SHP77 treated with DMSO at 0.1 percent for 48 hours (cell line): ENCODE data around the gene CALHM4.
A peak's percentile ranks its signal among the peaks of the same experiment; 100 is the strongest.

Experiments
- DNase-seq: peaks from one replicate; lab custom pipeline; 2025; lab: John Stamatoyannopoulos, UW

The CALHM4 gene

GRCh38 chr6:116553451-116553850 lies at the start of gene CALHM4:
CALHM4 (plus strand) TSS chr6:116553751; CDS start chr6:116553794, 43 bp downstream.
- no peak for DNase-seq

- DNase-seq = no peak
These were observed 46.2 kb upstream of the CALHM4 start for GRCh38 chr6:116507324-116507723.

GRCh38 chr6:116508527-116508926 lies 45.0 kb upstream of the CALHM4 start:
- no peak for DNase-seq

- no peak for DNase-seq
These were observed 42.0 kb upstream of the CALHM4 start, which contains the start of gene CALHM5 for GRCh38 chr6:116511424-116512110. CALHM5 (plus strand) TSS chr6:116511639; CDS start chr6:116511697, 58 bp downstream.

GRCh38 chr6:116512111-116512559 lies 41.4 kb upstream of the CALHM4 start:
- no peak for DNase-seq

GRCh38 chr6:116512734-116513133 lies 40.8 kb upstream of the CALHM4 start:
- DNase-seq = no peak

- no peak for DNase-seq
These were observed 40.2 kb upstream of the CALHM4 start for GRCh38 chr6:116513224-116513875.

GRCh38 chr6:116514111-116514510 lies 39.4 kb upstream of the CALHM4 start:
- DNase-seq = no peak

GRCh38 chr6:116515141-116515540 lies 38.4 kb upstream of the CALHM4 start:
- DNase-seq = no peak

GRCh38 chr6:116518621-116519368 lies 34.8 kb upstream of the CALHM4 start:
- DNase-seq = no peak

GRCh38 chr6:116522896-116523295 lies 30.7 kb upstream of the CALHM4 start:
- DNase-seq = no peak

GRCh38 chr6:116524236-116524635 lies 29.3 kb upstream of the CALHM4 start:
- no peak for DNase-seq

- no peak for DNase-seq
These were observed 25.4 kb upstream of the CALHM4 start for GRCh38 chr6:116528133-116528532.

GRCh38 chr6:116528780-116529179 lies 24.8 kb upstream of the CALHM4 start:
- no peak for DNase-seq

GRCh38 chr6:116529466-116530290 lies 23.9 kb upstream of the CALHM4 start:
- no peak for DNase-seq

GRCh38 chr6:116530436-116530835 lies 23.1 kb upstream of the CALHM4 start:
- DNase-seq = peak; percentile 75

GRCh38 chr6:116531675-116532570 lies 21.6 kb upstream of the CALHM4 start:
- DNase-seq = peak; percentile 57

GRCh38 chr6:116533233-116533957 lies 20.2 kb upstream of the CALHM4 start:
- no peak for DNase-seq

GRCh38 chr6:116535109-116535508 lies 18.4 kb upstream of the CALHM4 start:
- DNase-seq = no peak

GRCh38 chr6:116536216-116536621 lies 17.3 kb upstream of the CALHM4 start:
- DNase-seq = peak; percentile 36
